Body of pancreas (tissue), 4 donors: ENCODE data around the gene CDKAL1.

Experiments used
- POLR2A ChIP-seq, 3 donors: fragments of 450-650 bp; IDR thresholded peaks; one replicate each; pipeline ENCODE4 v1.6.1; 2016; ENCODE audit warnings: antibody characterized with exemption in 3 of 3, mild to moderate bottlenecking in 2 of 3
- TF ChIP-seq, protein P1 (sequence below), 7 experiments: fragments of 450-650 bp in 4 of 7; fragments of 200-600 bp in 3 of 7; sonication (generic) in 3 of 7; IDR thresholded peaks; one replicate each; pipeline ENCODE4 v1.5.1; 2016 to 2019; ENCODE audit warnings: antibody characterized with exemption in 7 of 7

GRCh38 chr6:20877008-20877937, 343.0 kb downstream of the CDKAL1 start:
- TF ChIP-seq, protein P1, sequence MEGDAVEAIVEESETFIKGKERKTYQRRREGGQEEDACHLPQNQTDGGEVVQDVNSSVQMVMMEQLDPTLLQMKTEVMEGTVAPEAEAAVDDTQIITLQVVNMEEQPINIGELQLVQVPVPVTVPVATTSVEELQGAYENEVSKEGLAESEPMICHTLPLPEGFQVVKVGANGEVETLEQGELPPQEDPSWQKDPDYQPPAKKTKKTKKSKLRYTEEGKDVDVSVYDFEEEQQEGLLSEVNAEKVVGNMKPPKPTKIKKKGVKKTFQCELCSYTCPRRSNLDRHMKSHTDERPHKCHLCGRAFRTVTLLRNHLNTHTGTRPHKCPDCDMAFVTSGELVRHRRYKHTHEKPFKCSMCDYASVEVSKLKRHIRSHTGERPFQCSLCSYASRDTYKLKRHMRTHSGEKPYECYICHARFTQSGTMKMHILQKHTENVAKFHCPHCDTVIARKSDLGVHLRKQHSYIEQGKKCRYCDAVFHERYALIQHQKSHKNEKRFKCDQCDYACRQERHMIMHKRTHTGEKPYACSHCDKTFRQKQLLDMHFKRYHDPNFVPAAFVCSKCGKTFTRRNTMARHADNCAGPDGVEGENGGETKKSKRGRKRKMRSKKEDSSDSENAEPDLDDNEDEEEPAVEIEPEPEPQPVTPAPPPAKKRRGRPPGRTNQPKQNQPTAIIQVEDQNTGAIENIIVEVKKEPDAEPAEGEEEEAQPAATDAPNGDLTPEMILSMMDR (IDR thresholded peaks at IDR 0.05): no peak
- peak in 1 of 3 donors; percentile 12 for TF ChIP-seq POLR2A (IDR thresholded peaks at IDR 0.05)
